Measurements from ENCODE around the gene GIPC1.

Gene GIPC1

GRCh38 chr19:14433554-14434501, 62.1 kb downstream of the GIPC1 start:
- DNase-seq (ENCODE audit: low read depth) = no peak
- TF ChIP-seq, protein P1, sequence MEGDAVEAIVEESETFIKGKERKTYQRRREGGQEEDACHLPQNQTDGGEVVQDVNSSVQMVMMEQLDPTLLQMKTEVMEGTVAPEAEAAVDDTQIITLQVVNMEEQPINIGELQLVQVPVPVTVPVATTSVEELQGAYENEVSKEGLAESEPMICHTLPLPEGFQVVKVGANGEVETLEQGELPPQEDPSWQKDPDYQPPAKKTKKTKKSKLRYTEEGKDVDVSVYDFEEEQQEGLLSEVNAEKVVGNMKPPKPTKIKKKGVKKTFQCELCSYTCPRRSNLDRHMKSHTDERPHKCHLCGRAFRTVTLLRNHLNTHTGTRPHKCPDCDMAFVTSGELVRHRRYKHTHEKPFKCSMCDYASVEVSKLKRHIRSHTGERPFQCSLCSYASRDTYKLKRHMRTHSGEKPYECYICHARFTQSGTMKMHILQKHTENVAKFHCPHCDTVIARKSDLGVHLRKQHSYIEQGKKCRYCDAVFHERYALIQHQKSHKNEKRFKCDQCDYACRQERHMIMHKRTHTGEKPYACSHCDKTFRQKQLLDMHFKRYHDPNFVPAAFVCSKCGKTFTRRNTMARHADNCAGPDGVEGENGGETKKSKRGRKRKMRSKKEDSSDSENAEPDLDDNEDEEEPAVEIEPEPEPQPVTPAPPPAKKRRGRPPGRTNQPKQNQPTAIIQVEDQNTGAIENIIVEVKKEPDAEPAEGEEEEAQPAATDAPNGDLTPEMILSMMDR (IDR thresholded peaks at IDR 0.05; ENCODE audit: insufficient read depth, low read depth, low read length, missing control alignments) = no peak
- peak overlapping the region; percentile 24 for H3K4me3 ChIP-seq (ENCODE audit: low read length)

GRCh38 chr19:14432791-14433553, 63.0 kb downstream of the GIPC1 start, which contains the start of gene PKN1:
TSS of gene PKN1 (plus strand) at chr19:14433306. CDS start at chr19:14433522, 216 bp downstream.
- TF ChIP-seq, protein P1 (IDR thresholded peaks at IDR 0.05; ENCODE audit: insufficient read depth, low read depth, low read length, missing control alignments) = no peak
- peak within 1 kb of the TSS; percentile 24 for H3K4me3 ChIP-seq (ENCODE audit: low read length)
- no peak for DNase-seq (ENCODE audit: low read depth)

- no peak overlapping the region for H3K4me3 ChIP-seq (ENCODE audit: low read length)
- TF ChIP-seq, protein P1 (IDR thresholded peaks at IDR 0.05; ENCODE audit: insufficient read depth, low read depth, low read length, missing control alignments) = no peak
- no peak for DNase-seq (ENCODE audit: low read depth)
Measured at GRCh38 chr19:14430712-14431111, 65.2 kb downstream of the GIPC1 start.

DNA sequence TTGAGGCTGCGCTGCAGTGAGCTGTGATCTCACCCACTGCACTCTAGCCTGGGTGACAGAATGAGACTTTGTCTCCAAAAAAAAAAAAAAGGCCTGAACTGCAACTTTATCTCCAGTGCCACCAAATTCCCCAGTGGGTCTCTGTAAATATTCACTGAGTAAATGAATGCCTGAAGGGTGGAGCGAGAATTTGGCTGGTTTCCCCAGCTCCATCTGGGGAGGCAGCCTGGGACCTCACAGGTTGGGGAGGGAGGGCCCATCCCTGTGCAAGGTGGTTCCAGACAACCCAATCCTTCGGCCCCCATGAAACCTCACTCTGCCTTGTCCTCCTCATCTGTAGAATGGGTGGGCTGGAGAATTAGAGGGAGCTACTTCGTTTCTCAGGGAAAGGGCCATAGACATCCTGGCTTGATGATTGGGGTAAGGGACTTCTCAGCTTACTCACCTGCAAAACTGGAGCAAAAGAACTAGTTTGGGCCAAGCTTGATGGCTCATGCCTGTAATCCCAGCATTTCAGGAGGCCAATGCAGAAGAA, 67.0 kb downstream of the GIPC1 start:
- TF ChIP-seq, protein P1 (IDR thresholded peaks at IDR 0.05; ENCODE audit: insufficient read depth, low read depth, low read length, missing control alignments) = no peak
- no peak for DNase-seq (ENCODE audit: low read depth)

More for the DNA sequence above, 67.0 kb downstream of the GIPC1 start:
- no peak overlapping the region for H3K4me3 ChIP-seq (ENCODE audit: low read length)

Measured in epithelial cell of esophagus (primary cell).